Measurements from ENCODE around the gene DDR1. TPM values are rescaled to one million over a fixed set of nuclear protein-coding genes. Genes with fewer than 3 reads are reported as not detected.
"Not testable (repeated sequence)": the region's sequence is repeated elsewhere in the genome, so short reads cannot be mapped to it uniquely, and the experiment has no call there.

The DDR1 gene
- total RNA-seq, 1 experiment from 2014 or later = 115 TPM

GRCh38 chr6:30926644-30927043 is 42.3 kb downstream of the DDR1 start:
- H3K4me1 Mint-ChIP-seq (ENCODE audit: low read depth, unreplicated experiment) = peaks cover 18% of the 10 kb centered on the region
- no peak for TF ChIP-seq CTCF (IDR thresholded peaks at IDR 0.05; ENCODE audit: insufficient read depth in 1 of 2, low read depth in 1 of 2, low read length in 1 of 2, severe bottlenecking in 1 of 2, unreplicated experiment in 1 of 2)
- Histone ChIP-seq H3K9me3 (peaks cover 5% of the 10 kb centered on the region; the same call in 1 of the 2 replicates), H3K4me1 (peaks cover 6% of the 10 kb centered on the region), H3K27me3 (replicated peaks; ENCODE audit: control insufficient read depth, insufficient read depth, low read length) (no peaks in the 10 kb centered on the region), H3K36me3 (ENCODE audit: control insufficient read depth, insufficient read depth, low read length) (no peaks in the 10 kb centered on the region), H3K4me3 (ENCODE audit: low read depth, low read length) (no peak overlapping the region)
- ChIA-PET CTCF (interaction anchor here (0.6 to 0.9 kb wide), 2 partner anchors 157 to 1019 kb away, joined by 3 to 4 read pairs; partner anchors contain the start of gene CFB), POLR2A (interaction anchor here (0.6 kb wide), 1 partner anchor 161 kb away, joined by 3 read pairs; no protein-coding TSS in a partner anchor)
- no peak for DNase-seq
- no peaks in the 10 kb centered on the region for H3K27me3 Mint-ChIP-seq (ENCODE audit: insufficient read depth, unreplicated experiment)
- BruUV-seq (replicated peaks) = no TSS peak
- peaks cover 20% of the 10 kb centered on the region for H3K36me3 Mint-ChIP-seq (ENCODE audit: insufficient read depth, unreplicated experiment)
- intact Hi-C loops (cut with micrococcal nuclease; ENCODE audit: unreplicated experiment) = no loop called here
- peak overlapping the region; percentile 19 for H3K27ac Mint-ChIP-seq (ENCODE audit: unreplicated experiment)
- peaks cover 11% of the 10 kb centered on the region for H3K9me3 Mint-ChIP-seq (ENCODE audit: unreplicated experiment)
- no peak overlapping the region for H3K4me3 Mint-ChIP-seq (ENCODE audit: unreplicated experiment)

GRCh38 chr6:30927080-30927479 is 42.8 kb downstream of the DDR1 start:
- Mint-ChIP-seq H3K27ac (ENCODE audit: unreplicated experiment) (peak overlapping the region; percentile 19), H3K9me3 (ENCODE audit: unreplicated experiment) (peaks cover 11% of the 10 kb centered on the region), H3K36me3 (ENCODE audit: insufficient read depth, unreplicated experiment) (peaks cover 20% of the 10 kb centered on the region), H3K4me1 (ENCODE audit: low read depth, unreplicated experiment) (peaks cover 22% of the 10 kb centered on the region)
- DNase-seq; H3K4me3 ChIP-seq (ENCODE audit: low read depth, low read length); H3K27me3 Mint-ChIP-seq (ENCODE audit: insufficient read depth, unreplicated experiment); intact Hi-C loops (cut with micrococcal nuclease; ENCODE audit: unreplicated experiment); BruUV-seq (replicated peaks); H3K9me3 ChIP-seq; H3K4me3 Mint-ChIP-seq (ENCODE audit: unreplicated experiment); H3K36me3 ChIP-seq (ENCODE audit: control insufficient read depth, insufficient read depth, low read length); H3K27me3 ChIP-seq (replicated peaks; ENCODE audit: control insufficient read depth, insufficient read depth, low read length): not testable (repeated sequence)
- POLR2A ChIA-PET = interaction anchor here (0.6 to 0.7 kb wide), 2 partner anchors 160 to 199 kb away, joined by 3 to 4 read pairs; no protein-coding TSS in a partner anchor
- peaks cover 11% of the 10 kb centered on the region for H3K4me1 ChIP-seq
- CTCF ChIA-PET = interaction anchor here (0.6 to 0.9 kb wide), 2 partner anchors 157 to 1019 kb away, joined by 3 to 4 read pairs; partner anchors contain the start of gene CFB

GRCh38 chr6:30928677-30929076 is 44.4 kb downstream of the DDR1 start:
- peaks cover 21% of the 10 kb centered on the region for H3K4me1 ChIP-seq
- peaks cover 28% of the 10 kb centered on the region for H3K4me1 Mint-ChIP-seq (ENCODE audit: low read depth, unreplicated experiment)
- ChIA-PET POLR2A (no interaction called here), CTCF (no interaction called here)
- no peak overlapping the region for H3K4me3 Mint-ChIP-seq (ENCODE audit: unreplicated experiment)
- peaks cover 5% of the 10 kb centered on the region; the same call in 1 of the 2 replicates for H3K9me3 ChIP-seq
- no peak for TF ChIP-seq CTCF (IDR thresholded peaks at IDR 0.05; ENCODE audit: insufficient read depth in 1 of 2, low read depth in 1 of 2, low read length in 1 of 2, severe bottlenecking in 1 of 2, unreplicated experiment in 1 of 2)
- intact Hi-C loops (cut with micrococcal nuclease; ENCODE audit: unreplicated experiment) = no loop called here
- no peaks in the 10 kb centered on the region for H3K36me3 ChIP-seq (ENCODE audit: control insufficient read depth, insufficient read depth, low read length)
- no peaks in the 10 kb centered on the region for H3K27me3 ChIP-seq (replicated peaks; ENCODE audit: control insufficient read depth, insufficient read depth, low read length)
- no peak for DNase-seq
- no peak overlapping the region for H3K4me3 ChIP-seq (ENCODE audit: low read depth, low read length)
- H3K9me3 Mint-ChIP-seq (ENCODE audit: unreplicated experiment) = peaks cover 19% of the 10 kb centered on the region
- H3K27me3 Mint-ChIP-seq (ENCODE audit: insufficient read depth, unreplicated experiment) = no peaks in the 10 kb centered on the region
- peaks cover 13% of the 10 kb centered on the region for H3K36me3 Mint-ChIP-seq (ENCODE audit: insufficient read depth, unreplicated experiment)
- H3K27ac Mint-ChIP-seq (ENCODE audit: unreplicated experiment) = no peak overlapping the region
- no TSS peak for BruUV-seq (replicated peaks)

Data from Caco-2 (cell line).